ENCODE measurements around the gene SAYSD1. TPM values are rescaled to one million over a fixed set of nuclear protein-coding genes. Genes with fewer than 3 reads are reported as not detected.

Gene SAYSD1
- total RNA-seq, 2 experiments from 2014 or later: 8.7 to 10.1 TPM

DNA sequence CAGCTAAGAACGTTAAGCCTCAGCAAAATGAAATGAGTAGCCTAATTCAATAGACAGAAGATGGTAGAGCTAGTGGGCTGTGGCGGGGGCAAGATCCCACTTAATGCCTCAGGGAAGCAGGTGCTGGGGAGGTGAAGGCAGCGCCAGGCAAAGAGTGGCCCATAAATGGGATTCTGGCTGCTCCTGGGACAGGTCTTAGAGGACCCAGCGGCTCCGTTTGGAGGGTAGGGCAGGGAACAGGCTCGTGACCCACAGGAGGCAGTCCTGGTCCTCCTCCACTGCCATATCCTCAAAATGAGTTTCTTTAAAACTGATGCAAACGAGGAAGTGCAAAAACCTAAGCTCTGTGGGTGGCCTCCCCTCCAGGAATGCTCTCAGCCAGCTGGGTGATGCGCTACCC is 32.7 kb downstream of the SAYSD1 start:
- POLR2A ChIA-PET: no interaction called here
- CTCF ChIA-PET: no interaction called here

DNA sequence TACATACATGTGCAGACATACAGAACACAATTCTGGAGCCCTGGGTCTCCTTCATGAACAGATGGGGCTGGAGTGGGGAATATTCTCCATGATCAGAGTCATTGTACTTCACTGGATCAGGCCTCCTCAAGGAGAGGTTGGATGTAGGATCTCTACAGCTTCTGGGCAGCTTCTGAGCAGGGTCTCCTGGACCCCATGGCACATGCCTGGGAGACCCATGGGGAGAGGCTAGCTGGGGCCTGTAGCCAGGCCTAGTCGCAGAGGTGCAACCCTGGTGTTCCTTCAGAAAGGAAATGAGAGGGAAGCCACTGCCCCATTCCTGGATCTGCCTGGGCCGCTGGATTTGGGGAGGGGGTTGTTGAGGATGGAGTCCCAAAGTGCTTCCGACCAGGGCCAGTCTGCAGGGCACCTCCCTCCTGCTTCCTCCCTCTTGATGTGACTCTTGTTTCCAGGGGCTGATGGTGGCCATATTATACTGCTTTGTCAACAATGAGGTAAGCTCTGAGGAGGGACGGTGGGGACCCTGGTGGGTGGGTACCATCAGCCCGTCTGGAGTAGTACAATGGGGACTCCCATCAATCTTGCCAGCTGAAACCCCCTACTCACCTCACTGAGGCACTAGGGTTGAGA is 34.6 kb downstream of the SAYSD1 start:
- CTCF ChIA-PET: no interaction called here
- POLR2A ChIA-PET: no interaction called here

DNA sequence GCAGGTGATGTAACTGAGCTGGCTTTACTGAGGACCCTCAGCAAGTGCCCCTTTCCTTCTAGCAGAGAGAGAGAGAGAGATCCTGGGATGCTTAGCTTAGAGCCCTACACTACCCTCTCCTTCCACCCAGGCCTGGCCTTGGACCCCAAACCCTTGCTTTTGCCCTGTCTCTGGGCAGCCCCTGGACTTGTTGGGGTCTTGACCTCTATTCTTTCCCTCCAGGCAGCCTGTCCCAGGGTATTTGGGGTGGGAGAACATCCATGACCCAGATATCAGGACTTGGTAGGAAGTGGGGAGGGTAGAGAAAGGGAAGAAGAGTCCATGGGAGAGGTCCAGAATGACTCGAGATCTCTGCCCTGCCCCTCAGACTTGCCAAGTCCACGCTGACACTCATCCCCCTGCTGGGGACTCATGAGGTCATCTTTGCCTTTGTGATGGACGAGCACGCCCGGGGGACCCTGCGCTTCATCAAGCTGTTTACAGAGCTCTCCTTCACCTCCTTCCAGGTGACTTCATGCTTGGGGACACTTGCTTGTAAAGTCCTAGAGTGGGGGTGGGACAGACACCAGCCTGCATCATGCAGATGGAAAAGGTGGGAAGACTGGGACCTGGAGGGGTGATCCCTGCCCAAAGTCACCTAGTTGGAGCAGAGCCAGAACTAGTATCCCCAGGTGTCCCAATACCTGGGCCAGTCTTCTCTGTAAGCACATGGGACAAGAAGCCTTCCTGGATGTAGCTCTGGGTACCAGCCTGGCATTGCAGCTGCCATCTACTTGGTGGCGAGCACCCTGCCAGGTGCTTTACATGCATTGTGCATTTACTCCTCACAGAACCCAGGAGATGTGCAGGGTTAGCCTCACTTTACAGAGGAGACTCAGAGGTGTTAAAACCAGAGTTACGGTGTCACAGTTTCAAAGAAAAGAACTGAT is 35.5 kb downstream of the SAYSD1 start:
- CTCF ChIA-PET: no interaction called here

DNA sequence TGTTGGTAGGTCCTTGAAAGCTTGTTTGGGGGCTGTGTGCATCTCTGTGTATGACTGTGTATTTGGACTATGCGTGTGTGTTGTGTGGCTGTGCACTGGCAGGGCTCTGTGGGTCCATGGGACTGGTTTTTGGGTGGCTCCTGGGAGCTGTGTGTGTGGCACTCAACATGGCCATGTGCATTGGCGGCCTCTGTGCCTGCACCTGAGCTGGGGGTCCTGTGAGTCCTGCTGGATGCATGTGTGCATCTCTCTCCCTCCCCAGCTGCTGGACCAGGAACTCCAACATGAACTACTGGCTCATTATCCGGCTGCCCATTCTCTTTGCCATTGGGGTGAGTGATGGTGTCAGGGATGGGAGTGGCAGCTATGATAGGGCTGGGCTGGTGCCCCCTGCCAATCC is 36.3 kb downstream of the SAYSD1 start:
- POLR2A ChIA-PET: no interaction called here
- CTCF ChIA-PET: no interaction called here

More for the DNA sequence above, 35.5 kb downstream of the SAYSD1 start:
- POLR2A ChIA-PET: no interaction called here

DNA sequence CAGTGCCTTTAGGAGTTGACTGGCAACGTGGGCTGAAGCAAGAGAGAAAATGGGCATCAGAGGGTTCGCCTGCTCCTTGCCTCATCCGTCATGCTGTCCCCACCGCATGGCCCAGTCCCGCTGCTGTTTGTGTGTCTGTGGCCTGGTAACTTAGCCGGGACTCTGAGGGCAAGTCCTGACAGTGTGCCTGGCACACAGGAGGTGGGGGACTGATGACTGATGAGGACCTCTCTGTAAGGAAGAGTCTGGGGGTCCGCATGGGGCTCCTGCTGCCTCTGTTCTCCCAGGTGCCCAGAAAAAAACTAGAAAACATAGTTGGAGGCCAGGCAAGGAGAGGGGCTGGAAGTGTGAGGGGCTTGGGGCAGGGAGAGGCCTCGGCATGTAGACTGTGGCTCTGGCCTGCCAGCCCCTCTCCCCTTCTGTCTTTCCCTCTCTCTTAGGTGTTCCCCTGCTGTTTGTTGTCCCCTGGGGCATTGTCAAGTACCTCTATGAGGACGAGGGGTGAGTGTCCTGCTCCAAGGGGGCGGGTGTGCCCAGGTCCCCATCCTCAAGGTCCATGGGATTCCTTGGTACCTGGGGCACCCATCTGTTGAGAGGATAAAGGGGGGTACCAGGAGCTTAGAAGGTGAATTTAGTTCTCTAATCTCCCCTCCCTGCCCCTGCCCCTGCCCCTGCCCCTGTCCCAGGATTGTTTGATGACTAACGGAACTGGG is 36.9 kb downstream of the SAYSD1 start:
- ChIA-PET POLR2A (no interaction called here), CTCF (no interaction called here)

DNA sequence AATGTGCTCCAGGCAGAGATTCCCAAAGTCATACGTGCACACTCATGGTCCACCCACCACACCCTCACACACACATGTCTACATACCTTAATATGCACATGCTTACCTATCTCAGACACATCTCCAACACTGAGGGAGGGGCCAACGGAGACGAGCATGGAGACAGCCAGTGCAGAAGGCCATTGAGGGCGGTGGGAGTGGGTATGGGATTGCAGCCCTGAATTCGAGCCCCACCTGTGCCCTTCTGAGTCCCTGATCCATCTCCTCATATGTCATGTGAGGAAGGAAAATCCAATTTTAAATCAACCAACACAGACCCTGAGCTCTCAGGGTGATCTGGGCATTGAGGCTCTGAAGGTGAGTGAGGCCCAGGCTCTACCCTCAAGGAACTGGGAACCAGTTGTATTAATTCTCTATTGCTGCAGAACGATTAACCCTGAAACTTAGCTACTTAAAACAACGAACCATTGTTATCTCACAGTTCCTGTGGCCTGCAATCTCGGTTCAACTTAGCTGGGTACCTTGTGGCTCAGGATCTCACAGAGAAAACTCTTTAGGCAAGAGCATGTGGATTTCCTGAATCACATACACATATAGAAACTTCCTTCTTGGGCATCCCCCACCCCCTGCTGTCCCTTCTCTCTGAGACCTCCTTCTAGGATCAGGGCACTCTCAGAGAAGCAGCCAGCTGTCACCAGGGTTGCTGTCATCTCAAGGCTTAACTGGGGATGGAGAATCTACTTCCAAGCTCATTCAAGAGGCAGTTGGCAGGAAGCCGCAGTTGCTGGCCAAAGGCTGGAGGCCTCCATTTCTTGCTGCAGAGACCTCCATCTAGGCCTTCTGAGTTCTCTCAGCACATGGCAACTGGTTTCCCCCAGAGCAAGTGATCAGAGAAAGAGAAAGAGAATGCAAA is 38.1 kb downstream of the SAYSD1 start:
- POLR2A ChIA-PET: no interaction called here
- CTCF ChIA-PET: no interaction called here

DNA sequence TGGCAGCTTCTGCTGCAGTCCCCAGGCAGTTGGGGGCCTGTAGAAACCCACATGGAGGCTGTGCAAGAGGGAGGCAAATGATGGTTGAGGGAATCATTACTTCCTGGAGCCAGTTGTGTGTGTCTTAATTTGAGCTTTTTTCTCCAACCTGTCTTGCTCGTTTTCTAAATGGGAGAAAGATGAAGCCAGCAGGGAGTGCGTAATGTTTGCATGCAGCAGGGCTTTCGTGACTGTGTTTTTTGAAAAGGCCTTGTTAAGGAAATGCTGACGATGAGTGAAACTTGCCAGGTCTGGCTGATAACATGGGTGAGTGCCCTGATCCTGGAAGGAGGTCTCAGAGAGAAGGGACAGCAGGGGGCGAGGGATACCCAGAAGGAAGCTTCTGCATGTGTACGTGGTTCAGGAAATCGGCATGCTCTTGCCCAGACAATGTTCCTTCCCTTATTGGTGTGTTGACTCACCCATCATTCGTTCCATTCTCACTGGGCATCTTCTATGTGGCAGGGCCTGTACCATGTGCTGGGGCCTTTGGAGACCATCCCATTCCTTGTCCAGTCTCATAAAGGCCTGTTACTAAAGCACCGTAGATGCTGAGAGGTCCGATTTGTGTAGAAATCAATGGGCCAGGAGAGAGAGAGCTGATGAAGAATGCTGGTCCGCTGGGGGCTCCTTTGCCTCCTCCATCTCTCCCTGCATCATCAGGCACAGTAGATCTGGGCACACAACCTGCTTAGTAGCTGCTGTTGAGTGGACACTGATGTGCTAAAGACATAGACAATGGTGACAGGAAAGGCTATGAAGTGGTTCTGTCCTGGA is 39.0 kb downstream of the SAYSD1 start:
- CTCF ChIA-PET: no interaction called here

DNA sequence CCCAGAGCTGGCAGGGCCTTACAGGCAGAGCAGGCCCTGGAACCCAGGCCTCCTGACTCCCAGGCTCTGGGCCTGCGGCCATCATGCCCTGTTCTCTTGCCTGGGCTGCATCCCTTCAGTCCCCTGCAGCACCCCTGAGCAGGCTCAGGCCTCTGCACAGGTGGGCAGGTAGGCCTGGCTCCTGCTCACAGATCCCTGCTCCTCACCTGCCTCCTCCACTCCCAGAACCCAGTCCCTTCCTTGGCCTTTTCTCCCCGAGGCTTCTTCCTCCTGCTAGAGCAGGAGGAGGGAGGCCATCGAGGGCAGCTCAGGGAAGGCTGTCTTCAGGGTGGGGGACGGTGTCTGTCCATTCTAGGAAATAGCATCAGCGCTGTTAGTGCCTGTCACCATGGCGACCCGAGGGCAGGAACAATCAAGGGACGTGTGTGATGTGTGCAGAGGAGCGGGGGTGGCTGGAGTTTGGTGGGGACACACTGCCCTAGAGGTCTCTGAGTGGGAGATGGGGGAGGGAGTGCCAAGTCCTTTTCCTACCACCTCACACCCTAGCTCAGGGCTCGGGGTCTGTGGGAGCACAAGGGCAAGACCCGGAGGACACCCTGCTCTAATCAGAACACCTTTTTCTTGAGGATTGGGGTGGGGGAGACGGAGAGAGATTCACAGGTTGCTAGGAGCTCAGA is 39.8 kb downstream of the SAYSD1 start:
- ChIA-PET POLR2A (interaction anchor here (0.6 kb wide), 1 partner anchor 31 kb away, joined by 4 read pairs; no protein-coding TSS in a partner anchor), CTCF (no interaction called here)

More for the DNA sequence above, 39.0 kb downstream of the SAYSD1 start:
- POLR2A ChIA-PET: no interaction called here

DNA sequence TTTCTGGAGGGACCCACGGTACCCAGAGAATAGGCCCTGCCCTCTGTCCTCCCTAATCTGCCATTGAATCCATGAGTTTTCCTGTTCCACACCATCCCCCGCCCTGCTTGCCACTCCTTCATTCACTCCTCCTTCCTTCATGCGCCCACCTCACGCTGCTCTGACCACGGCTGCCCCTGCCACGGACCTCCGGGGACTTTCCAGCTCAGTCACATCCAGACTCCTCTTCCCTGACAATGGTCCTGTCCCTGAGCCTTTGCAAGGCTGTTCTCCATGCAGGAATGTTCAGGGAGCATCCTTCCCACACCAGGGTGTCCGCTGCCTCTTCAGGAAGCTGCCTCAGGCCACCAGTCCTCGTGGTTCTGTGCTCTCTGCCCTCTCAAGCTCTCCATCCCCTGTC is 40.5 kb downstream of the SAYSD1 start:
- CTCF ChIA-PET: no interaction called here
- POLR2A ChIA-PET: interaction anchor here (0.6 kb wide), 1 partner anchor 31 kb away, joined by 4 read pairs; no protein-coding TSS in a partner anchor

DNA sequence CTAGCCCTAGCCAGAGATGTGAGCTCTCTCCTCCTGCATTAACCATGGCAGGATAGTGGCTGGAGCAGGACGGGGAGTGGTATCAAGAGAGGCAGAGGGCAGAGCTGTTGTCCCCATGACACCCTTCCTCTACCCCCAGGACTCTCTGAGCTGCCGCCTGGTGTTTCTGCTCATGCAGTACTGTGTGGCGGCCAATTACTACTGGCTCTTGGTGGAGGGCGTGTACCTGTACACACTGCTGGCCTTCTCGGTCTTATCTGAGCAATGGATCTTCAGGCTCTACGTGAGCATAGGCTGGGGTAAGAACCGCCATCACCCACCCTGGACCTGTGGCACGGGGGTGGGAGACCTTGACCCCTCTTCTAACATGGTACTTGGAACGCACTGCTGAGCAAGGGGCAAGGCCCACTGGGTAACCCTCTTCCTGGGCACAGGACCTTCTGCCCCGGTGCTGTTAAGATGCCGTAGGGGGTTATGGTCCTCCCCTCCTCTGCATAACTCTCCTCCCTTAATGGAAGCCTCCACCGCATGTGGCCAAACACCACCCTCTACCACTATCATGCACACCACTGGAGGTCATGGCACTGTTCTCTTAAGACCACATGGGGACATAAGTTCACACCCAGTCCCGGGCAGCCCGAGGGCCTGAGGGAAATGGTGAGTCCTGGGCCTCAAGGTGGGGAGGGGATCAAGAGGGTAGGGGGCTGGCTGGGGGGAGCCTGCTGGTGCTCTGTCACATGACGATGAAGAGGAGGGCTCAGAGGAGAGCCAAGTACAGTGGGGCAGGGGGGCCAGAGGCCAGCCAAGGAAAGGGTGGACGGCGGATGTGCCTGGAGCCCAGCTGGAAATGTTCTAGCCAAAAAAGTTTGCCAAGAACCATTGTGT is 41.3 kb downstream of the SAYSD1 start:
- ChIA-PET POLR2A (no interaction called here), CTCF (no interaction called here)

DNA sequence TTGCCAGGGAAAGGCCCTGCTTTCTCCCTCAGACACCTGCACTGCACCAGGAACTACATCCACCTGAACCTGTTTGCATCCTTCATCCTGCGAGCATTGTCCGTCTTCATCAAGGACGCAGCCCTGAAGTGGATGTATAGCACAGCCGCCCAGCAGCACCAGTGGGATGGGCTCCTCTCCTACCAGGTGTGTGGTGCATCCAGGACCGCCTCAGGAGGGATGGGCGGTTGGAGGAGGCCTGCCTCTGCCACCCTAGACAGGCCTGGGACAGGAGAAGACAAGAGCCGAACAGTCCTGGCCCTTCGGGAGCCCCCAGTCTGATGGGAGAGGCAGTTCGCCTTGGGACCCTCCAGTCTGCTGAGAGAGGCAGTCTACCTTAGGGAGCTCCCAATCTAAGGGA is 42.2 kb downstream of the SAYSD1 start:
- CTCF ChIA-PET: no interaction called here
- POLR2A ChIA-PET: no interaction called here

DNA sequence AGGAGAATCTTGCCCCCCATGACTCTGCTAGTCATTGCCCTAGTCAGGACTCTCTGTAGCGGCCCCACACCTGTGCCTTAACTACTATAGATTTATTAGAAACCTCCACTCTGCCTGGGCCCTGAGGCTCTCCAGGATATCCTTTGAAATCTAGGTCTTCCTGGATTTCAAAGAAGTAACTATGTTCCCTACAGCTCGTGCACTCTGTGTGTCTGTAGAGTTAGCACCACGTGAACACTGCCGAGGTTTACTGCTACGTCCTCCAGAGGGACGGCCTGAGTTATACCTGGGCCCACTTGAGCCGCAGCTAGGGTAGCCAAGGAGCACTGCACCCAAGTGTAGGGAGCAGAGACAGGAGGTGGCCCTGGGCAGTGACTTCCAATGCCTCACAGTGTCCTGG is 46.6 kb downstream of the SAYSD1 start:
- ChIA-PET CTCF (no interaction called here), POLR2A (no interaction called here)

DNA sequence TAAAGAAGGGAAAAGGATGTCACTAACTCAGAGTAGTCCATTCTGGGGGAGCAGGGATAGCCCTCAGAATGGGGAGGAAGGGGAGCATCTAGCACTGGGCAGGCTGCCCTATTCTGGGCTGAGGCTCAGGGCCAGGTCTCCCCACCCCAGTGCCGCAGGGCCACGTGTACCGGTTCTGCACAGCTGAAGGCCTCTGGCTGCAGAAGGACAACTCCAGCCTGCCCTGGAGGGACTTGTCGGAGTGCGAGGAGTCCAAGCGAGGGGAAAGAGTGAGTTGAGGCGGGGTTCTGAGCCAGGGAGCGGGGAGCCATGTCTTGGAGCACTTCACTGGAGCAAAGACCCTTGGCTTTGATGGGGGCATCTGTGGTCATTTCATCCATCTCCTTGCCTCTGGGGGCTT is 49.4 kb downstream of the SAYSD1 start:
- POLR2A ChIA-PET: no interaction called here
- CTCF ChIA-PET: no interaction called here

DNA sequence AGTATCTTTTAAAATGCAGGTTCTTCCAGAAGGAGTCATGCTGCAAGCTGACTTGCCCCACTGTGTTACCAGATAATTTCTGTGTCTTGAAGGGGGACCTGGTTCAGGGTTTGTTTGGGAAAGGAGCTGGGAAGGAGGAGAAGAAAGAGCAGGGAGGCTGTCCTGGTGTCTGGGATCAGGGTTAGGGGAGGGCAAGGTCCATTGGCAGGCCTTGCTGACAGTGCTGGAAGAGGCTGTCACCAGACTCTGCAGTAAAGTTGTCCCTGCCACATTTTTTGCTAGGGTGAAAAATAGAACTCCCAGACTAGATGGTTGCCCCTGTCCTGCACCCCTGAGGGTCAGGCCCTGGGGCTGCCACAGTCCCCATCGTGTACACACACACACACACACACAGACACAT is 51.5 kb downstream of the SAYSD1 start:
- POLR2A ChIA-PET: no interaction called here
- CTCF ChIA-PET: no interaction called here

DNA sequence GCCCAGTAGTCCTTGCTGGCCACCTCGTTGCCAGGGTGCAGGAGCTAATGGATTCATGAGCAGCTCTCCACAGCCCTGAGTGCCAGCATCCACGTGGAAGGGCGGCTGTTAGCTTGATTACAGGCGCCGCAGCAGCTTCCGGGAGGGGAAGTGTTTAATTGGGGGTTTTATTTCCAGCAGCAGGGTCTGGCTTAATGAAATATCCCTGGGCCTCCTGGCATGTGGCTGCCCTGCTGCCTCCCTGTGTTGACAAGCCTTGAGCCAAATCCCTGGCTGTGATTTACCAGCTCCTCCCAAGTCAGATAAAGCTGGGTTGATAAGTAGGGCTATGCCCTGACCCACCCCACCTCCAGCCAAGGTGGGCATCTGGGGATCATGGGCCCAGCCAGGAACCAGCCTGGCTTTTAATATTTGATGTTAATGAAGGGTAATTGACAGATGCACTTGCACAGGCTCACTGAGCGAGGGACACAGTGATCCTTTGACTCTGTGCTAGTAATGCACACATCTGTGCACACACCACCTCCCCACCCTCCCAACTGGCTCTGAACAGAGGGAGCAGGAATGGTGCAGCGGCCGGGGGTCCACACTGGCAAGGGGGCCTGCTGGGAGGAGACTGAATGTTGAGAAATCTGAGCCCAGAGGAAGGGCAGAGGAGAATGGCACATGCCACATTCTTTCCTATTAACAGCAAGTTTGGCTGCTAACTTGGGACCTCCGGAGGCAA is 52.8 kb downstream of the SAYSD1 start:
- ChIA-PET POLR2A (no interaction called here), CTCF (no interaction called here)

DNA sequence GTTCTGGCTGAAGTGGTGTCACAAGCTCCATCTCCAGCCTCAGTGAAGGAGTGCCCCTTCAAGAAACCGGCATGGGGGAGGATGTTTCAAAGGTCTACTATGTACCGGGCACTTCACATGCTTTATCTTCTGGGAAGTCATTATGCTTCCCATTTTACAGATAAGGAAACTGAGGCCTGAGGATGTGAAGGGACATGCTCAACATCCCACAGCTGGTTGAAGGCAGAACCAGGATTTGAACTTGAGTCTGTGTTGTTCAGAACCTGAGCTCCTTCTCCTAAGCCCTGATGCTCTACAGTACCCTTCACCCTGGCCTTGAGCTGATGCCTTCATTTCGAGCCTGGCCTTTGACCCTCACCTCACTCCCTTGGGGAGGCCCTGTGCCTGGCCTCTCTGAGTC is 53.4 kb downstream of the SAYSD1 start:
- ChIA-PET POLR2A (no interaction called here), CTCF (no interaction called here)

DNA sequence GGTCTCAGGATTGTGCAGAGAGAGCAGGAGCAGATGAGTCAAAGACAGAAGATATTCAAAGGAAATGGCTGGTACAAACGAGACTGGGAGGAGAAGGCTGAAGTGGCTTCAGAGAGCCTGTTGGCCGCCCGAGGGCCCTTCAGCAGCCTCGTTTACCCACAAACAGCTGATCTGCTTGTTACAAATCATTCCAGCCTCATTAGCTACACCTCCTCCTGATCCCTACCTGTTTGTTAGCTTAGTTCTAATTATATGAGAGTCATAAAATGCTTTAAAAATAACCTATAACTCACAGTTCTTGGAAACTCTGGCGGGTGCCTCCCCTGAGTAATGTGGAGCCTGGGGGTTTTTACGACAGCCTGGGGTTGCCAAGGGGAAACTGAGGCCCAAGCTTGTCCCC is 53.8 kb downstream of the SAYSD1 start:
- CTCF ChIA-PET: no interaction called here
- POLR2A ChIA-PET: no interaction called here
